ENCODE data around the gene COL28A1. TPM values are rescaled to one million over a fixed set of nuclear protein-coding genes. Genes with fewer than 3 reads are reported as not detected.
"Not testable (repeated sequence)": the region's sequence is repeated elsewhere in the genome, so short reads cannot be mapped to it uniquely, and the experiment has no call there.

The COL28A1 gene
- total RNA-seq, 1 experiment from 2014 or later: 0.26 TPM

GRCh38 chr7:7476381-7476780, 59.3 kb downstream of the COL28A1 start:
- POLR2A ChIA-PET (ENCODE audit: unreplicated experiment): interaction anchor here (0.6 kb wide), 1 partner anchor 836 kb away, joined by 3 read pairs; no protein-coding TSS in a partner anchor
- intact Hi-C loops (cut with micrococcal nuclease): no loop called here
- no peak overlapping the region for H3K4me2 ChIP-seq (ENCODE audit: low read length)
- H3K27me3 ChIP-seq (ENCODE audit: low read length): no peaks in the 10 kb centered on the region
- no peaks in the 10 kb centered on the region for H4K20me1 ChIP-seq (ENCODE audit: low read length)
- no peaks in the 10 kb centered on the region for H3K4me1 ChIP-seq (ENCODE audit: insufficient read depth, low read length)
- no TSS peak for BruUV-seq (replicated peaks)
- H3F3A ChIP-seq (ENCODE audit: low read length, unreplicated experiment): no peaks in the 10 kb centered on the region
- H3K79me2 ChIP-seq (ENCODE audit: low read length): no peaks in the 10 kb centered on the region
- no peaks in the 10 kb centered on the region for H3K9me2 ChIP-seq (replicated peaks; ENCODE audit: low read length)
- no peak overlapping the region for H3K27ac ChIP-seq (ENCODE audit: low read length)
- DNase-seq (no peak), ATAC-seq (no peak)
- H3K4me3 ChIP-seq (ENCODE audit: low read length): no peak overlapping the region
- no peak overlapping the region for H2AFZ ChIP-seq (ENCODE audit: low read length)
- no peak overlapping the region for H3K9ac ChIP-seq (ENCODE audit: low read length)
- no peaks in the 10 kb centered on the region for H3K36me3 ChIP-seq (ENCODE audit: low read depth, low read length)
- H3K9me3 ChIP-seq (ENCODE audit: low read length): no peaks in the 10 kb centered on the region
- CTCF ChIA-PET: no interaction called here
- TF ChIP-seq EZH2phosphoT487 (IDR thresholded peaks at IDR 0.05; ENCODE audit: borderline replicate concordance, low read length) (no peak), EZH2 (IDR thresholded peaks at IDR 0.05; ENCODE audit: low read length, unreplicated experiment) (no peak)

GRCh38 chr7:7475601-7476000, 60.1 kb downstream of the COL28A1 start:
- Histone ChIP-seq H3K9ac (ENCODE audit: low read length) (no peak overlapping the region), H2AFZ (ENCODE audit: low read length) (no peak overlapping the region), H3K27me3 (ENCODE audit: low read length) (no peaks in the 10 kb centered on the region), H3K27ac (ENCODE audit: low read length) (no peak overlapping the region), H3K36me3 (ENCODE audit: low read depth, low read length) (no peaks in the 10 kb centered on the region), H3K9me2 (replicated peaks; ENCODE audit: low read length) (no peaks in the 10 kb centered on the region), H3F3A (ENCODE audit: low read length, unreplicated experiment) (no peaks in the 10 kb centered on the region), H3K9me3 (ENCODE audit: low read length) (no peaks in the 10 kb centered on the region), H3K4me2 (ENCODE audit: low read length) (no peak overlapping the region), H3K4me1 (ENCODE audit: insufficient read depth, low read length) (no peaks in the 10 kb centered on the region), H3K79me2 (ENCODE audit: low read length) (no peaks in the 10 kb centered on the region), H3K4me3 (ENCODE audit: low read length) (no peak overlapping the region), H4K20me1 (ENCODE audit: low read length) (no peaks in the 10 kb centered on the region)
- POLR2A ChIA-PET (ENCODE audit: unreplicated experiment): no interaction called here
- ATAC-seq (no peak), DNase-seq (no peak)
- BruUV-seq (replicated peaks): no TSS peak
- intact Hi-C loops (cut with micrococcal nuclease): no loop called here
- CTCF ChIA-PET: no interaction called here
- no peak for TF ChIP-seq EZH2 (IDR thresholded peaks at IDR 0.05; ENCODE audit: low read length, unreplicated experiment)
- TF ChIP-seq CTCF (conservative IDR thresholded peaks at IDR 0.05; ENCODE audit: low read depth, low read length): no peak
- TF ChIP-seq EZH2phosphoT487 (IDR thresholded peaks at IDR 0.05; ENCODE audit: borderline replicate concordance, low read length): no peak

GRCh38 chr7:7474436-7474835, 61.2 kb downstream of the COL28A1 start:
- intact Hi-C loops (cut with micrococcal nuclease): no loop called here
- H3K4me1 ChIP-seq (ENCODE audit: insufficient read depth, low read length): no peaks in the 10 kb centered on the region
- H3K9me3 ChIP-seq (ENCODE audit: low read length): no peaks in the 10 kb centered on the region
- POLR2A ChIA-PET (ENCODE audit: unreplicated experiment): no interaction called here
- BruUV-seq (replicated peaks): no TSS peak
- no peak overlapping the region for H3K9ac ChIP-seq (ENCODE audit: low read length)
- H2AFZ ChIP-seq (ENCODE audit: low read length): no peak overlapping the region
- H4K20me1 ChIP-seq (ENCODE audit: low read length): no peaks in the 10 kb centered on the region
- CTCF ChIA-PET: no interaction called here
- no peak for TF ChIP-seq EZH2phosphoT487 (IDR thresholded peaks at IDR 0.05; ENCODE audit: borderline replicate concordance, low read length)
- no peak for TF ChIP-seq EZH2 (IDR thresholded peaks at IDR 0.05; ENCODE audit: low read length, unreplicated experiment)
- TF ChIP-seq CTCF (conservative IDR thresholded peaks at IDR 0.05; ENCODE audit: low read depth, low read length): no peak
- no peak for ATAC-seq
- no peaks in the 10 kb centered on the region for H3K27me3 ChIP-seq (ENCODE audit: low read length)
- H3K27ac ChIP-seq (ENCODE audit: low read length): no peak overlapping the region
- no peak for DNase-seq
- no peaks in the 10 kb centered on the region for H3F3A ChIP-seq (ENCODE audit: low read length, unreplicated experiment)
- H3K4me2 ChIP-seq (ENCODE audit: low read length): no peak overlapping the region
- no peaks in the 10 kb centered on the region for H3K36me3 ChIP-seq (ENCODE audit: low read depth, low read length)
- H3K4me3 ChIP-seq (ENCODE audit: low read length): no peak overlapping the region
- H3K79me2 ChIP-seq (ENCODE audit: low read length): no peaks in the 10 kb centered on the region
- no peaks in the 10 kb centered on the region for H3K9me2 ChIP-seq (replicated peaks; ENCODE audit: low read length)

- intact Hi-C loops (cut with micrococcal nuclease): not testable (repeated sequence)
Observed at GRCh38 chr7:7464991-7465765, 70.5 kb downstream of the COL28A1 start.

More at GRCh38 chr7:7464991-7465765, 70.5 kb downstream of the COL28A1 start:
- H3K4me1 ChIP-seq (ENCODE audit: insufficient read depth, low read length); POLR2A ChIA-PET (ENCODE audit: unreplicated experiment); ATAC-seq; H3K79me2 ChIP-seq (ENCODE audit: low read length); H3K36me3 ChIP-seq (ENCODE audit: low read depth, low read length); H3K4me3 ChIP-seq (ENCODE audit: low read length); DNase-seq; H3K9me3 ChIP-seq (ENCODE audit: low read length); H3K27ac ChIP-seq (ENCODE audit: low read length); H3K27me3 ChIP-seq (ENCODE audit: low read length); CTCF ChIA-PET; H2AFZ ChIP-seq (ENCODE audit: low read length); BruUV-seq (replicated peaks); H3K4me2 ChIP-seq (ENCODE audit: low read length); H3F3A ChIP-seq (ENCODE audit: low read length, unreplicated experiment); H3K9me2 ChIP-seq (replicated peaks; ENCODE audit: low read length); H3K9ac ChIP-seq (ENCODE audit: low read length); H4K20me1 ChIP-seq (ENCODE audit: low read length): not testable (repeated sequence)
